Natural killer cell (primary cell): ENCODE measurements around the gene TSKS. TPM values are rescaled to one million over a fixed set of nuclear protein-coding genes. Genes with fewer than 3 reads are reported as not detected.
A peak's percentile ranks its signal among the peaks of the same experiment; 100 is the strongest.

Experiments
- ATAC-seq, 3 donors: fragments of 150-1000 bp in 2 of 3; fragments of 200-7000 bp in 1 of 3; cut with Tn5 transposase; 1 replicate in 1 of 3; 2 replicates in 2 of 3; pipeline ENCODE4 v1.10.0; 2021; ENCODE audit warnings: mild to moderate bottlenecking in 2 of 3, moderate library complexity in 2 of 3
- DNase-seq, 2 donors: peaks; one replicate each; pipeline versions ENCODE4 v3.0.0 to v3.0.0-alpha.2; 2013 to 2021; ENCODE audit warnings: mixed read lengths in 1 of 2
- H3K27ac ChIP-seq: one replicate; pipeline ENCODE4 v1.5.1; 2013; ENCODE audit warnings: mild to moderate bottlenecking, low read length
- H3K27me3 ChIP-seq: one replicate; pipeline ENCODE4 v1.6.1; 2013; ENCODE audit warnings: low read length; ENCODE audit not compliant: control insufficient read depth, insufficient read depth
- H3K36me3 ChIP-seq: one replicate; pipeline ENCODE4 v1.6.1; 2013; ENCODE audit warnings: low read length; ENCODE audit not compliant: control insufficient read depth, insufficient read depth
- H3K4me1 ChIP-seq: one replicate; pipeline ENCODE4 v1.6.1; 2013; ENCODE audit warnings: low read length; ENCODE audit not compliant: control insufficient read depth, insufficient read depth
- H3K4me3 ChIP-seq: one replicate; pipeline ENCODE4 v1.5.1; 2013; ENCODE audit warnings: low read length
- H3K9me3 ChIP-seq: one replicate; pipeline ENCODE4 v1.6.1; 2013; ENCODE audit warnings: low read length; ENCODE audit not compliant: control insufficient read depth, insufficient read depth
- H3K27ac Mint-ChIP-seq, 2 donors: one replicate each; pipeline ENCODE4 v1.8.0; 2022; ENCODE audit warnings: mild to moderate bottlenecking in 2 of 2, mixed read lengths in 2 of 2, moderate library complexity in 1 of 2
- H3K27me3 Mint-ChIP-seq, 2 donors: one replicate each; pipeline ENCODE4 v1.8.0; 2022; ENCODE audit warnings: low read depth in 2 of 2, mixed read lengths in 2 of 2
- H3K36me3 Mint-ChIP-seq: one replicate; pipeline ENCODE4 v1.8.0; 2022; ENCODE audit warnings: mixed read lengths
- H3K4me1 Mint-ChIP-seq, 2 donors: one replicate each; pipeline ENCODE4 v1.8.0; 2022; ENCODE audit warnings: mixed read lengths in 2 of 2
- H3K4me3 Mint-ChIP-seq: one replicate; pipeline ENCODE4 v1.8.0; 2022; ENCODE audit warnings: mild to moderate bottlenecking, moderate library complexity, mixed read lengths
- H3K9me3 Mint-ChIP-seq, 2 donors: one replicate each; pipeline ENCODE4 v1.8.0; 2022; ENCODE audit warnings: mixed read lengths in 2 of 2
- CTCF ChIP-seq: fragments of 200-600 bp; IDR thresholded peaks from one replicate; pipeline ENCODE4 v1.8.0; 2022; ENCODE audit warnings: antibody characterized with exemption
- WGBS: methylation state at CpG from one replicate; pipeline ENCODE4 v1.1.7; 2013; ENCODE audit warnings: missing lambda C conversion rate; ENCODE audit not compliant: insufficient coverage; 5-methylcytosine and 5-hydroxymethylcytosine counted together
- intact Hi-C: fragments of 100-400 bp; cut with micrococcal nuclease; formaldehyde crosslinking; loops from one replicate; pipeline ENCODE4 v1.14.2; 2022
- total RNA-seq, 4 donors: library from RNA; stranded (reverse); fragments of 120-200 nt in 1 of 4; gene quantifications; one replicate each; pipeline versions ENCODE4 v1.2.3 to v1.2.4, GENCODE V29; 2013 to 2022

The TSKS gene
- total RNA-seq, 3 donors from 2014 or later (not counting 1 experiment from before 2014, with no cell fraction given): 0.35 to 2.4 (median 1.7) TPM

- H3K4me3 Mint-ChIP-seq: peak within 1 kb of the TSS; percentile 95
- H3K9me3 Mint-ChIP-seq: no peaks in the 10 kb centered on the region
- H3K36me3 ChIP-seq: peaks cover 9% of the 10 kb centered on the region
- DNase-seq (peak in 1 of 2 donors; percentile 70), ATAC-seq (peak; percentile 31 to 71 (median 63))
- H3K27me3 ChIP-seq: peaks cover 26% of the 10 kb centered on the region
- peaks cover 15 to 34% of the 10 kb centered on the region in 2 donors for H3K4me1 Mint-ChIP-seq
- H3K27ac ChIP-seq: no peak within 1 kb of the TSS
- peak within 1 kb of the TSS; percentile 51 to 79 for H3K27ac Mint-ChIP-seq
- H3K9me3 ChIP-seq: no peaks in the 10 kb centered on the region
- H3K36me3 Mint-ChIP-seq: no peaks in the 10 kb centered on the region
- intact Hi-C loops: no loop called here
- peaks cover 17 to 27% of the 10 kb centered on the region in 2 donors for H3K27me3 Mint-ChIP-seq
- H3K4me1 ChIP-seq: peaks cover 27% of the 10 kb centered on the region
- no peak for TF ChIP-seq CTCF
- peak within 1 kb of the TSS; percentile 27 for H3K4me3 ChIP-seq
- 6% methylated on average over 38 of the region's 38 CpGs for WGBS
Measured at GRCh38 chr19:49690656-49691242, 72.4 kb downstream of the TSKS start, which contains the start of gene CPT1C. CPT1C (plus strand) TSS chr19:49691116; CDS start chr19:49692253, 1,137 bp downstream.

GRCh38 chr19:49690079-49690655 lies 72.9 kb downstream of the TSKS start:
- Histone ChIP-seq H3K27me3 (peaks cover 26% of the 10 kb centered on the region), H3K4me3 (peak overlapping the region; percentile 27), H3K36me3 (peaks cover 15% of the 10 kb centered on the region), H3K27ac (no peak overlapping the region), H3K4me1 (peaks cover 27% of the 10 kb centered on the region), H3K9me3 (no peaks in the 10 kb centered on the region)
- 28% methylated on average over 39 of the region's 39 CpGs for WGBS
- H3K4me1 Mint-ChIP-seq: peaks cover 15 to 38% of the 10 kb centered on the region in 2 donors
- intact Hi-C loops: no loop called here
- no peaks in the 10 kb centered on the region for H3K36me3 Mint-ChIP-seq
- no peaks in the 10 kb centered on the region for H3K9me3 Mint-ChIP-seq
- peak overlapping the region; percentile 95 for H3K4me3 Mint-ChIP-seq
- ATAC-seq: peak in 2 of 3 donors; percentile 9 to 27
- peak overlapping the region; percentile 51 to 79 for H3K27ac Mint-ChIP-seq
- peak in 1 of 2 donors; percentile 37 for DNase-seq
- TF ChIP-seq CTCF: no peak
- peaks cover 17 to 27% of the 10 kb centered on the region in 2 donors for H3K27me3 Mint-ChIP-seq

Other genes with a start within 250 kb of the TSKS start
- gene RCN3, start 235.3 kb downstream of the TSKS start, total RNA-seq: 1 to 10 TPM; 2.4 to 4.7 (median 3.0) TPM
- gene NOSIP, start 182.8 kb downstream of the TSKS start, total RNA-seq: 10 to 100 TPM; 46.7 to 63.6 (median 59.8) TPM
- under 1 TPM in 2 of 3 donors, not detected in 1; 0.39 to 0.56 TPM for gene PRRG2, start 182.0 kb downstream of the TSKS start, total RNA-seq
- gene PRR12, start 172.1 kb downstream of the TSKS start, total RNA-seq: 10 to 100 TPM; 51.1 to 62.1 (median 56.0) TPM
- 1 to 10 TPM; 2.0 to 7.7 (median 5.9) TPM for gene RRAS, start 123.2 kb downstream of the TSKS start, total RNA-seq
- gene SCAF1, start 121.1 kb downstream of the TSKS start, total RNA-seq: 10 to 100 TPM; 38.9 to 46.2 (median 44.9) TPM
- gene IRF3, start 97.4 kb downstream of the TSKS start, total RNA-seq: 100 to 1,000 TPM; 176 to 184 (median 179) TPM
- 10 to 100 TPM; 15.6 to 34.6 (median 22.3) TPM for gene BCL2L12, start 97.4 kb downstream of the TSKS start, total RNA-seq
- gene PRMT1, start 86.0 kb downstream of the TSKS start, total RNA-seq: 10 to 100 TPM; 77.0 to 92.5 (median 78.2) TPM
- gene ADM5, start 73.7 kb downstream of the TSKS start, total RNA-seq: 1 to 10 TPM; 2.3 to 2.9 (median 2.4) TPM
- under 1 TPM; 0.34 to 0.78 (median 0.73) TPM for gene CPT1C, start 72.2 kb downstream of the TSKS start, total RNA-seq
- 100 to 1,000 TPM; 137 to 163 (median 161) TPM for gene AP2A1, start 3.7 kb upstream of the TSKS start, total RNA-seq
- 10 to 100 TPM; 17.7 to 33.1 (median 20.6) TPM for gene FUZ, start 50.0 kb upstream of the TSKS start, total RNA-seq
- 100 to 1,000 TPM in 1 of 3 donors, 10 to 100 TPM in 2; 64.2 to 132 (median 69.5) TPM for gene MED25, start 55.0 kb upstream of the TSKS start, total RNA-seq
- 100 to 1,000 TPM; 116 to 132 (median 128) TPM for gene PTOV1, start 87.9 kb upstream of the TSKS start, total RNA-seq
- 100 to 1,000 TPM; 228 to 253 (median 243) TPM for gene PNKP, start 104.3 kb upstream of the TSKS start, total RNA-seq
- gene AKT1S1, start 114.0 kb upstream of the TSKS start, total RNA-seq: 10 to 100 TPM; 12.8 to 17.8 (median 16.1) TPM
- 10 to 100 TPM; 45.8 to 59.7 (median 54.4) TPM for gene TBC1D17, start 114.4 kb upstream of the TSKS start, total RNA-seq
- gene IL4I1, start 133.6 kb upstream of the TSKS start, total RNA-seq: 1 to 10 TPM; 3.0 to 3.8 (median 3.4) TPM
- 10 to 100 TPM; 11.7 to 15.4 (median 14.2) TPM for gene ATF5, start 165.9 kb upstream of the TSKS start, total RNA-seq
- 10 to 100 TPM; 34.2 to 57.4 (median 40.9) TPM for gene NUP62, start 166.2 kb upstream of the TSKS start, total RNA-seq
- gene SIGLEC11, start 197.9 kb upstream of the TSKS start, total RNA-seq: under 1 TPM in 2 of 3 donors, not detected in 1; 0.40 to 0.75 TPM